Lower leg skin (tissue), 4 donors: ENCODE measurements around the gene JPH2. TPM values are rescaled to one million over a fixed set of nuclear protein-coding genes. Genes with fewer than 3 reads are reported as not detected.

ENCODE experiments used
- DNase-seq, 2 donors: peaks; one replicate each; pipeline ENCODE4 v3.0.0-alpha.2; 2019; ENCODE audit warnings: low spot score in 2 of 2
- H3K4me3 ChIP-seq: fragments of 200-600 bp; sonication (generic); 2 replicates; pipeline ENCODE4 v1.5.1; 2017; ENCODE audit warnings: mild to moderate bottlenecking, low read depth; ENCODE audit not compliant: poor library complexity, severe bottlenecking
- CTCF ChIP-seq, 3 donors: fragments of 450-650 bp; IDR thresholded peaks; one replicate each; pipeline ENCODE4 v1.5.1; 2016; ENCODE audit warnings: antibody characterized with exemption in 3 of 3, mild to moderate bottlenecking in 3 of 3, moderate library complexity in 2 of 3
- POLR2A ChIP-seq, 2 donors: fragments of 450-650 bp; IDR thresholded peaks; one replicate each; pipeline ENCODE4 v1.6.1; 2016 to 2017; ENCODE audit warnings: antibody characterized with exemption in 2 of 2, mild to moderate bottlenecking in 1 of 2, moderate library complexity in 1 of 2
- WGBS, 2 donors: methylation state at CpG; one replicate each; pipeline ENCODE4 v1.1.5; 2018; 5-methylcytosine and 5-hydroxymethylcytosine counted together
- intact Hi-C: fragments of 100-400 bp; cut with DNase I; formaldehyde crosslinking; loops from one replicate; pipeline ENCODE4 v1.15.0; 2023; ENCODE audit warnings: low total_unique reads
- total RNA-seq, 4 donors: library from RNA; depleted of rRNA; stranded (reverse); fragments of >200 nt; gene quantifications; one replicate each; pipeline ENCODE4 v1.1.0, GENCODE V29; 2016

Gene JPH2
- total RNA-seq, 4 donors from 2014 or later = 1.5 to 10.9 (median 5.6) TPM

GRCh38 chr20:44218446-44218845, 31.5 kb upstream of the JPH2 start:
- intact Hi-C loops = loop anchor here (5.0 to 10.0 kb wide), 2 partner anchors 256 to 399 kb away; partner anchors contain the start of gene TTPAL
- 58 to 62% methylated on average over 4 of the region's 4 CpGs for WGBS, 2 donors
- no peak for TF ChIP-seq CTCF (IDR thresholded peaks at IDR 0.05)
- no peak for TF ChIP-seq POLR2A (IDR thresholded peaks at IDR 0.05)
- DNase-seq = no peak
- H3K4me3 ChIP-seq = no peak overlapping the region

GRCh38 chr20:44217342-44218092, 30.5 kb upstream of the JPH2 start:
- DNase-seq = peak in 1 of 2 donors; percentile 45
- intact Hi-C loops = loop anchor here (2.0 to 10.0 kb wide), 3 partner anchors 87 to 400 kb away; partner anchors contain the start of gene TTPAL
- TF ChIP-seq POLR2A (IDR thresholded peaks at IDR 0.05) (no peak), CTCF (IDR thresholded peaks at IDR 0.05) (peak in 1 of 3 donors; percentile 45)
- WGBS, 2 donors = 52 to 54% methylated on average over 11 of the region's 11 CpGs
- no peak overlapping the region for H3K4me3 ChIP-seq

- DNase-seq = peak; percentile 37 to 90
- no peak overlapping the region for H3K4me3 ChIP-seq
- no peak for TF ChIP-seq POLR2A (IDR thresholded peaks at IDR 0.05)
- peak in 1 of 3 donors; percentile 47 for TF ChIP-seq CTCF (IDR thresholded peaks at IDR 0.05)
- intact Hi-C loops = loop anchor here (5.0 to 10.0 kb wide), 2 partner anchors 260 to 402 kb away; partner anchors contain the start of gene TTPAL
- WGBS, 2 donors = 47 to 51% methylated on average over 7 of the region's 7 CpGs
Observed at GRCh38 chr20:44215125-44215524, 28.1 kb upstream of the JPH2 start.

- no peak overlapping the region for H3K4me3 ChIP-seq
- DNase-seq = no peak
- 45 to 64% methylated on average over 4 of the region's 4 CpGs for WGBS, 2 donors
- intact Hi-C loops = loop anchor here (10.0 kb wide), 1 partner anchor 262 kb away; the partner anchor contains the start of gene TTPAL
- no peak for TF ChIP-seq POLR2A (IDR thresholded peaks at IDR 0.05)
- TF ChIP-seq CTCF (IDR thresholded peaks at IDR 0.05) = no peak
Observed at GRCh38 chr20:44212792-44213191, 25.8 kb upstream of the JPH2 start.

- WGBS, 2 donors = 4 to 8% methylated on average over 23 to 24 of the region's 24 CpGs
- H3K4me3 ChIP-seq = peak overlapping the region; percentile 80
- intact Hi-C loops = loop anchor here (10.0 kb wide), 1 partner anchor 263 kb away; the partner anchor contains the start of gene TTPAL
- TF ChIP-seq POLR2A (IDR thresholded peaks at IDR 0.05) (no peak), CTCF (IDR thresholded peaks at IDR 0.05) (no peak)
- peak; percentile 28 to 87 for DNase-seq
Observed at GRCh38 chr20:44211177-44212039, 24.4 kb upstream of the JPH2 start.
